ENCODE data around the gene TOM1L1. TPM values are rescaled to one million over a fixed set of nuclear protein-coding genes. Genes with fewer than 3 reads are reported as not detected.

Gene TOM1L1
- total and polyA plus RNA-seq, 2 of the 8 experiments (the other 6 are each of a cell fraction or from before 2014, with no cell fraction given) = 47.0 to 60.8 TPM

DNA sequence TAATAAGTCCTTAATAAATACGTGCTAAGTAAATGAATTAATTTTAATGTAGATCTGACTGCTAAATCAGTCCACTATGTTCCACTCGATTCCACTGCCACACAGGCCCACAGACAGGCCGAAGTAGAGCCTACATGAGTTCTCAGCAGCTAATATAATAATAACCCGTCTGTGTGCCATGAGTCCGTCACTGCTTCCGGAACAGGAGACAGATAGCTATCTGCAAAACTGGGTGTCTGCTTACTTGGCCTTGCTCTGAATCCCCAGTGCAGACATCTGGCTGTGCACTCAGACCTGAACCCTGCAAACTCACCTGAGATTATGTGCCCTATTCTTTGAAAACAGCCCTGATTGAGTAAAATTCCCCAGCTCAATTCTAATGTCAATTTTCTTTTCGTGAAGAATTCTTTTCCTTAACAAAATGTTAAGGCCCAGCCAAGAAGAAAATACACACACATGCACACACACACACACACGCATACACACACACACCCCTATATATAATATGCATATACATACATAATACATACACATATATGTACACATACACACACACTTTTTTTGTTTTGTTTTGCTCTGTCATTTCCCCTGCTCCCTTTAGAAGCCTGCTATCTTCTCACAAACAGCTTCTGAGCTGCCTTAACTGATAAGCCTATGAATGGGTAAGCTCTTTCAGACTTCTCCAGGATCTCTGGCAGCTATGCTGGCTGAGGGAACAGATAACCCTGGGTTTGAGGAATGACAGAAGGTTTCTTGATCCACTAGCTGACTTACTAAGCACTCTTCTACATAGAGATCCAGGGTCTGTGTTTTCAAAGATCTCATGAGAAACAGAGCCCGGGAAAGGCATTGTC is 39.8 kb upstream of the TOM1L1 start:
- H3K79me2 ChIP-seq (ENCODE audit: control insufficient read depth in 1 of 2, insufficient read depth in 2 of 2, low read length in 2 of 2) = no peaks in the 10 kb centered on the region
- H2AFZ ChIP-seq (ENCODE audit: low read length) = no peak overlapping the region
- H2BK5ac ChIP-seq (ENCODE audit: low read depth, low read length) = no peak overlapping the region
- H3K36me3 ChIP-seq (ENCODE audit: control insufficient read depth in 2 of 4, insufficient read depth in 4 of 4, low read length in 3 of 4) = no peaks in the 10 kb centered on the region
- H3K4ac ChIP-seq (replicated peaks; ENCODE audit: insufficient read length, low read depth, low read length) = no peak overlapping the region
- H3K23ac ChIP-seq (ENCODE audit: insufficient read length) = no peak overlapping the region
- no peak for TF ChIP-seq POU5F1 (IDR thresholded peaks at IDR 0.05; ENCODE audit: low read depth, low read length)
- no peak for TF ChIP-seq RBBP5 (IDR thresholded peaks at IDR 0.05; ENCODE audit: borderline replicate concordance, low read depth, low read length)
- no peak for TF ChIP-seq SIRT6 (IDR thresholded peaks at IDR 0.05; ENCODE audit: low read length)
- no peak for TF ChIP-seq HDAC6 (IDR thresholded peaks at IDR 0.05; ENCODE audit: low read depth, low read length)
- no peak for TF ChIP-seq GTF2F1 (IDR thresholded peaks at IDR 0.05; ENCODE audit: borderline replicate concordance, low read depth, low read length)
- peaks cover 0 to 5% (median 0%) of the 10 kb centered on the region in 4 experiments; a peak in 1 of 7 replicates for H3K4me1 ChIP-seq (replicated peaks in 1 of 4; ENCODE audit: control insufficient read depth in 3 of 4, insufficient read depth in 4 of 4, low read length in 3 of 4)
- no peaks in the 10 kb centered on the region for H4K20me1 ChIP-seq (replicated peaks in 1 of 2; ENCODE audit: control insufficient read depth in 1 of 2, insufficient read depth in 2 of 2, low read length in 2 of 2)
- no peak overlapping the region for H3K27ac ChIP-seq (ENCODE audit: low read depth, low read length)
- no peak overlapping the region for H3K18ac ChIP-seq (ENCODE audit: extremely low read depth, low read length)
- no peak overlapping the region for H2BK120ac ChIP-seq (replicated peaks; ENCODE audit: low read depth, low read length)
- no peak overlapping the region for H2BK12ac ChIP-seq (ENCODE audit: low read depth, low read length)
- H3K9me3 ChIP-seq (ENCODE audit: insufficient read depth in 2 of 2, low read depth in 1 of 2, low read length in 1 of 2) = no peaks in the 10 kb centered on the region
- H3K56ac ChIP-seq (replicated peaks; ENCODE audit: insufficient read length, low read depth, low read length) = no peak overlapping the region
- WGBS, 2 experiments (ENCODE audit: extremely low coverage in 1 of 2, insufficient coverage in 1 of 2, insufficient read length in 1 of 2, insufficient replicate concordance in 2 of 2, low coverage in 1 of 2, low lambda C conversion rate in 2 of 2, missing lambda C conversion rate in 1 of 2) = 88% methylated on average over 9 of the region's 9 CpGs; no CpG with 5 or more reads in 1 of the 2 experiments
- H4K8ac ChIP-seq (ENCODE audit: extremely low read depth, insufficient read depth, low read length) = no peak overlapping the region
- H2BK20ac ChIP-seq (ENCODE audit: low read length) = no peak overlapping the region
- H3K4me2 ChIP-seq (ENCODE audit: insufficient read depth in 1 of 2, low read depth in 2 of 2, low read length in 2 of 2) = no peak overlapping the region
- H3K79me1 ChIP-seq (ENCODE audit: low read depth, low read length) = no peaks in the 10 kb centered on the region
- no peaks in the 10 kb centered on the region for H3K27me3 ChIP-seq (replicated peaks in 1 of 4; ENCODE audit: control insufficient read depth in 3 of 4, extremely low read depth in 1 of 4, insufficient read depth in 3 of 4, low read length in 3 of 4)
- no peaks in the 10 kb centered on the region; the same call in 1 of the 2 replicates for H3K23me2 ChIP-seq (ENCODE audit: low read depth, low read length)
- H2BK15ac ChIP-seq (ENCODE audit: low read length) = no peak overlapping the region
- H4K5ac ChIP-seq (ENCODE audit: insufficient read length, low read depth, low read length) = no peak overlapping the region
- no peak for DNase-seq (ENCODE audit: low read depth in 1 of 2, low spot score in 2 of 2)
- H4K91ac ChIP-seq (replicated peaks; ENCODE audit: insufficient read length, low read length) = no peak overlapping the region
- no peak overlapping the region for H3K4me3 ChIP-seq (ENCODE audit: extremely low read depth in 1 of 4, insufficient read depth in 2 of 4, low read depth in 3 of 4, low read length in 4 of 4)
- POLR2A ChIA-PET (ENCODE audit: partially characterized antibody) = interaction anchor here (1.0 kb wide), 1 partner anchor 15 kb away, joined by 3 read pairs; no protein-coding TSS in a partner anchor
- H2AK5ac ChIP-seq (ENCODE audit: low read depth, low read length) = no peak overlapping the region
- H3K9ac ChIP-seq (replicated peaks in 1 of 4; ENCODE audit: extremely low read depth in 1 of 4, low read depth in 3 of 4, low read length in 3 of 4) = no peak overlapping the region
- no peak for FAIRE-seq
- CTCF ChIA-PET (ENCODE audit: partially characterized antibody) = interaction anchor here (0.7 to 1.2 kb wide), 2 partner anchors 25 to 33 kb away, joined by 3 read pairs; no protein-coding TSS in a partner anchor
- H3K14ac ChIP-seq (ENCODE audit: insufficient read length) = no peak overlapping the region
